H9 (cell line): ENCODE results near the gene CALN1. TPM values are rescaled to one million over a fixed set of nuclear protein-coding genes. Genes with fewer than 3 reads are reported as not detected.

ENCODE experiments used
- DNase-seq: peaks from one replicate; pipeline ENCODE4 v3.0.0-alpha.2; 2017
- H2AFZ ChIP-seq: one replicate; pipeline ENCODE4 v1.6.1; 2013; ENCODE audit warnings: mild to moderate bottlenecking, low read length, control low read depth, moderate library complexity
- H2AK5ac ChIP-seq: 2 replicates; pipeline ENCODE4 v1.6.1; 2013; ENCODE audit warnings: low read length, control low read depth, mixed read lengths; ENCODE audit not compliant: insufficient read length
- H2BK120ac ChIP-seq: one replicate; pipeline ENCODE4 v1.6.1; 2013; ENCODE audit warnings: low read depth, mild to moderate bottlenecking, low read length, control low read depth, inconsistent platforms; ENCODE audit not compliant: poor library complexity, severe bottlenecking
- H2BK12ac ChIP-seq: 2 replicates; pipeline ENCODE4 v1.6.1; 2013; ENCODE audit warnings: low read length, control low read depth, mixed read lengths, low read depth; ENCODE audit not compliant: insufficient read length
- H2BK15ac ChIP-seq: 2 replicates; pipeline ENCODE4 v1.6.1; 2013; ENCODE audit warnings: low read depth, low read length, control low read depth
- H2BK20ac ChIP-seq: one replicate; pipeline ENCODE4 v1.6.1; 2013; ENCODE audit warnings: low read depth, mild to moderate bottlenecking, low read length, control low read depth, inconsistent platforms; ENCODE audit not compliant: poor library complexity, severe bottlenecking
- H2BK5ac ChIP-seq: 2 replicates; pipeline ENCODE4 v1.6.1; 2013; ENCODE audit warnings: low read length, control low read depth, mixed read lengths; ENCODE audit not compliant: insufficient read length
- H3K14ac ChIP-seq: 2 replicates; pipeline ENCODE4 v1.6.1; 2013; ENCODE audit warnings: low read length, control low read depth; ENCODE audit not compliant: insufficient read depth
- H3K18ac ChIP-seq: 2 replicates; pipeline ENCODE4 v1.6.1; 2013; ENCODE audit warnings: low read depth, mild to moderate bottlenecking, mixed read lengths, low read length, control low read depth; ENCODE audit not compliant: insufficient read length
- H3K23ac ChIP-seq: 2 replicates; pipeline ENCODE4 v1.6.1; 2013; ENCODE audit warnings: low read length, control low read depth, mixed read lengths, low read depth; ENCODE audit not compliant: insufficient read length
- H3K23me2 ChIP-seq: 2 replicates; pipeline ENCODE4 v1.6.1; 2013; ENCODE audit warnings: low read depth, mild to moderate bottlenecking, mixed read lengths, low read length, control low read depth; ENCODE audit not compliant: insufficient read length, poor library complexity, severe bottlenecking
- H3K27ac ChIP-seq: 2 replicates; pipeline ENCODE4 v1.5.1; 2013; ENCODE audit warnings: low read length, control low read depth, mixed read lengths, low read depth; ENCODE audit not compliant: insufficient read length
- H3K27me3 ChIP-seq: 2 replicates; pipeline ENCODE4 v1.6.1; 2013; ENCODE audit warnings: low read length, control low read depth, inconsistent platforms; ENCODE audit not compliant: insufficient read depth
- H3K4ac ChIP-seq: 2 replicates; pipeline ENCODE4 v1.6.1; 2013; ENCODE audit warnings: low read depth, mild to moderate bottlenecking, control low read depth, inconsistent platforms, low read length, moderate library complexity
- H3K4me1 ChIP-seq: 2 replicates; pipeline ENCODE4 v1.6.1; 2013; ENCODE audit warnings: low read length, control low read depth, inconsistent platforms; ENCODE audit not compliant: insufficient read depth
- H3K4me2 ChIP-seq: 2 replicates; pipeline ENCODE4 v1.6.1; 2013; ENCODE audit warnings: low read length, control low read depth, mixed read lengths; ENCODE audit not compliant: insufficient read length, insufficient read depth
- H3K56ac ChIP-seq: 2 replicates; pipeline ENCODE4 v1.6.1; 2013; ENCODE audit warnings: low read depth, mild to moderate bottlenecking, mixed read lengths, low read length, control low read depth; ENCODE audit not compliant: insufficient read length
- H3K79me1 ChIP-seq: 2 replicates; pipeline ENCODE4 v1.6.1; 2013; ENCODE audit warnings: low read depth, mild to moderate bottlenecking, moderate library complexity, low read length, control low read depth, inconsistent platforms; ENCODE audit not compliant: insufficient read depth, poor library complexity, severe bottlenecking
- H3K79me2 ChIP-seq: 2 replicates; pipeline ENCODE4 v1.6.1; 2013; ENCODE audit warnings: low read length, control low read depth, inconsistent platforms; ENCODE audit not compliant: insufficient read depth
- H3K9ac ChIP-seq: 2 replicates; pipeline ENCODE4 v1.6.1; 2013; ENCODE audit warnings: low read length, control low read depth, mixed read lengths; ENCODE audit not compliant: insufficient read length; ENCODE audit errors: extremely low read depth
- H3K9me3 ChIP-seq: one replicate; pipeline ENCODE4 v1.6.1; 2013; ENCODE audit warnings: low read depth, low read length, inconsistent platforms; ENCODE audit not compliant: control insufficient read depth
- H3T11ph ChIP-seq: one replicate; pipeline ENCODE4 v1.6.1; 2013; ENCODE audit warnings: mild to moderate bottlenecking, low read length, control low read depth, inconsistent platforms
- H4K20me1 ChIP-seq: one replicate; pipeline ENCODE4 v1.6.1; 2013; ENCODE audit not compliant: control insufficient read depth, insufficient read length, insufficient read depth
- H4K5ac ChIP-seq: 2 replicates; pipeline ENCODE4 v1.6.1; 2013; ENCODE audit warnings: low read depth, mild to moderate bottlenecking, mixed read lengths, low read length, control low read depth; ENCODE audit not compliant: insufficient read length
- H4K8ac ChIP-seq: replicated peaks from 2 replicates; pipeline ENCODE4 v1.6.1; 2013; ENCODE audit warnings: low read length, control low read depth, mixed read lengths, low read depth; ENCODE audit not compliant: insufficient read length
- H4K91ac ChIP-seq: 2 replicates; pipeline ENCODE4 v1.6.1; 2013; ENCODE audit warnings: low read depth, mild to moderate bottlenecking, moderate library complexity, mixed read lengths, low read length, control low read depth; ENCODE audit not compliant: insufficient read length
- H3K27ac Mint-ChIP-seq, 3 experiments: 2 replicates in 2 of 3; 3 replicates in 1 of 3; pipeline ENCODE4 v1.8.0; 2020 to 2021; ENCODE audit warnings: mixed read lengths in 3 of 3, mild to moderate bottlenecking in 1 of 3, moderate library complexity in 1 of 3
- H3K27me3 Mint-ChIP-seq: 2 replicates; pipeline ENCODE4 v1.8.0; 2021; ENCODE audit warnings: low read depth, mild to moderate bottlenecking, moderate library complexity, mixed read lengths
- H3K36me3 Mint-ChIP-seq, 3 experiments: 2 replicates in 2 of 3; 3 replicates in 1 of 3; pipeline ENCODE4 v1.8.0; 2020 to 2021; ENCODE audit warnings: low read depth in 3 of 3, mixed read lengths in 3 of 3; ENCODE audit not compliant: insufficient read depth in 1 of 3
- H3K4me1 Mint-ChIP-seq, 2 experiments: 2 replicates each; pipeline ENCODE4 v1.8.0; 2020; ENCODE audit warnings: mixed read lengths in 2 of 2
- H3K4me3 Mint-ChIP-seq, 2 experiments: 2 replicates in 1 of 2; 3 replicates in 1 of 2; pipeline ENCODE4 v1.8.0; 2020 to 2021; ENCODE audit warnings: mild to moderate bottlenecking in 2 of 2, mixed read lengths in 2 of 2, moderate library complexity in 1 of 2
- H3K9me3 Mint-ChIP-seq, 2 experiments: 2 replicates in 1 of 2; 3 replicates in 1 of 2; pipeline ENCODE4 v1.8.0; 2020; ENCODE audit warnings: mild to moderate bottlenecking in 2 of 2, mixed read lengths in 2 of 2, moderate library complexity in 1 of 2
- WGBS: extraction: QIAGEN DNeasy Blood & Tissue Kit; methylation state at CpG from one replicate; pipeline ENCODE4 v1.1.7; 2013; ENCODE audit warnings: missing lambda C conversion rate, low lambda C conversion rate, mixed read lengths; ENCODE audit not compliant: insufficient read length; ENCODE audit errors: extremely low coverage; 5-methylcytosine and 5-hydroxymethylcytosine counted together
- total RNA-seq: library from RNA; stranded (reverse); gene quantifications from 2 replicates; pipeline ENCODE4 v1.2.1, GENCODE V29; 2021
- TF ChIP-seq, protein P1 (sequence below): fragments of 200-600 bp; sonication (generic); conservative IDR thresholded peaks from 3 replicates; pipeline ENCODE4 v1.8.0; 2021; ENCODE audit warnings: antibody characterized with exemption, mild to moderate bottlenecking

CALN1 gene
- total RNA-seq, 1 experiment from 2014 or later: 2.8 TPM

DNA sequence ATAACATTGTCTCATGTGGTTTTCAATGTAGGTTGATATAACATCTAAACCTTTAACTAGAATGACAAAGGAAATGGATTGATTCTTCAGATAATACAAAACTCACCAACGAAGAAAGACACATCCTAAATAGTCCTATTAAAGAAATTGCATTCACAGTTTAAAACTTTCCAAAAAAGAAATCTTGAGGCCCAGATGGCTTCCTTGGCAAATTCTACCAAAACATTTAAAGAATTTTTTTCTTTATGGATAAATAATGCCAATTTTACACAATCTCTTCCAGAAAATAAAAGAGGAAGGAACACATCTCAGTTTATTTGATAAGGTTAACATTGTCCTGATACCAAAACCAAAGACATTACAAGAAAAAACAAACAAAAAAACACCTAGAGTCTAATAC is 349.5 kb downstream of the CALN1 start:
- H3T11ph ChIP-seq: no peak overlapping the region
- no peak overlapping the region for H3K14ac ChIP-seq
- no peaks in the 10 kb centered on the region for H3K23me2 ChIP-seq
- H3K4ac ChIP-seq: no peak overlapping the region
- H2BK20ac ChIP-seq: no peak overlapping the region
- no peaks in the 10 kb centered on the region for H3K4me1 ChIP-seq
- H3K9me3 Mint-ChIP-seq: peaks cover 0 to 4% of the 10 kb centered on the region in 2 experiments; a peak in 2 of 5 replicates
- no peak overlapping the region for H3K56ac ChIP-seq
- no CpG with 5 or more reads among the region's 1 CpG for WGBS
- no peaks in the 10 kb centered on the region for H4K20me1 ChIP-seq
- H2AFZ ChIP-seq: no peak overlapping the region
- H3K4me1 Mint-ChIP-seq: peaks cover 9 to 15% of the 10 kb centered on the region in 2 experiments
- H3K79me2 ChIP-seq: no peaks in the 10 kb centered on the region
- no peak for DNase-seq
- H4K8ac ChIP-seq: no peak overlapping the region
- H2BK12ac ChIP-seq: no peak overlapping the region
- TF ChIP-seq, protein P1, sequence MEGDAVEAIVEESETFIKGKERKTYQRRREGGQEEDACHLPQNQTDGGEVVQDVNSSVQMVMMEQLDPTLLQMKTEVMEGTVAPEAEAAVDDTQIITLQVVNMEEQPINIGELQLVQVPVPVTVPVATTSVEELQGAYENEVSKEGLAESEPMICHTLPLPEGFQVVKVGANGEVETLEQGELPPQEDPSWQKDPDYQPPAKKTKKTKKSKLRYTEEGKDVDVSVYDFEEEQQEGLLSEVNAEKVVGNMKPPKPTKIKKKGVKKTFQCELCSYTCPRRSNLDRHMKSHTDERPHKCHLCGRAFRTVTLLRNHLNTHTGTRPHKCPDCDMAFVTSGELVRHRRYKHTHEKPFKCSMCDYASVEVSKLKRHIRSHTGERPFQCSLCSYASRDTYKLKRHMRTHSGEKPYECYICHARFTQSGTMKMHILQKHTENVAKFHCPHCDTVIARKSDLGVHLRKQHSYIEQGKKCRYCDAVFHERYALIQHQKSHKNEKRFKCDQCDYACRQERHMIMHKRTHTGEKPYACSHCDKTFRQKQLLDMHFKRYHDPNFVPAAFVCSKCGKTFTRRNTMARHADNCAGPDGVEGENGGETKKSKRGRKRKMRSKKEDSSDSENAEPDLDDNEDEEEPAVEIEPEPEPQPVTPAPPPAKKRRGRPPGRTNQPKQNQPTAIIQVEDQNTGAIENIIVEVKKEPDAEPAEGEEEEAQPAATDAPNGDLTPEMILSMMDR: no peak
- no peak overlapping the region for H3K4me3 Mint-ChIP-seq
- H2BK5ac ChIP-seq: no peak overlapping the region
- no peaks in the 10 kb centered on the region for H3K9me3 ChIP-seq
- no peak overlapping the region for H2BK15ac ChIP-seq
- H3K4me2 ChIP-seq: no peak overlapping the region
- no peak overlapping the region for H3K27ac Mint-ChIP-seq
- H3K23ac ChIP-seq: no peak overlapping the region
- no peak overlapping the region for H3K9ac ChIP-seq
- no peaks in the 10 kb centered on the region for H3K79me1 ChIP-seq
- H4K91ac ChIP-seq: no peak overlapping the region
- H4K5ac ChIP-seq: no peak overlapping the region
- no peaks in the 10 kb centered on the region for H3K27me3 ChIP-seq
- no peak overlapping the region for H2BK120ac ChIP-seq
- H3K18ac ChIP-seq: no peak overlapping the region
- no peak overlapping the region for H2AK5ac ChIP-seq
- H3K27me3 Mint-ChIP-seq: no peaks in the 10 kb centered on the region
- H3K36me3 Mint-ChIP-seq: peaks cover 0 to 8% (median 4%) of the 10 kb centered on the region in 3 experiments; a peak in 3 of 7 replicates
- H3K27ac ChIP-seq: no peak overlapping the region
